GM10248 (cell line): Measurements from ENCODE around the gene FSD1.

Experiments
- CTCF ChIA-PET: fragments of 300-600 bp; sonication (Branson Sonifier 250); formaldehyde crosslinking; extraction: SDS; loops from one replicate; lab custom pipeline; 2021; ENCODE audit warnings: antibody characterized with exemption; lab: Yijun Ruan, JAX
- POLR2A ChIA-PET: fragments of 350-650 bp; sonication (Branson Sonifier 250); formaldehyde crosslinking; extraction: SDS; loops from one replicate; lab custom pipeline; 2020; ENCODE audit warnings: antibody characterized with exemption; lab: Yijun Ruan, JAX
- DNase-seq: peaks from one replicate; pipeline ENCODE4 v3.0.0; 2012; ENCODE audit errors: extremely low spot score
- CTCF ChIP-seq: IDR thresholded peaks from 2 replicates; pipeline ENCODE4 v1.5.1; 2012; ENCODE audit warnings: mild to moderate bottlenecking, low read depth; ENCODE audit errors: extremely low read depth, missing control alignments, control extremely low read depth

FSD1 gene

DNA sequence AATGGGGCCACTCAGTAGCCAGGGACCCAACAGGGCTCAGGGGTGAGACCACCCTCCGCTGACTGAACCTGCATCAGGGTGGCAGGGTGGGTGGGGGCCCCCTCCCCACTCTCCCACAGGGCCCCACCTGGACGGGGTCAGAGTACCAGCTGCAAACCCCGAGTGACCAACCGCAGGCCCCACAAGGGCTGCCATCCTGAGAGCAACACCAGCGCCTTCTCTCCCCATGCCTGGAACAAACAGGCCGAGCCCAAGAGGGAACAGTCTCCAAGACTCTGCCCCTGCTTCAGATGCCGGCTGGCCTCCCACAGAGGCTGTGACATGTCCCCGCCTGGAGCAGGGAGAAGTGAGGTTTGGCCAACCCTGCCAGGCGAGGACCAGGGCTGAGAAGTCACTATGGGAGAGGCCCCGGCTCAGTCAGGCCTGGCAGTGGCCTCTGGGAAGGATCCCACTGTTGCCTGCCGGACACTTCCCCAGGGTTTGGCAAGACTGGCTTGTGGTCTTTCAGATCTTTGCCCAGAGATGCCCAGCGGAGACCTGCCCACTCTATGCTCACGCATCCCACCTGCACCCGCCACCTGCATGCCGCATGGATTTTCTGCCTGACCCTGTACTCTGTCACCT lies 66.1 kb downstream of the FSD1 start:
- ChIA-PET CTCF (interaction anchor here (0.6 to 9.9 kb wide), 14 partner anchors 9 to 154 kb away, joined by 3 to 85 read pairs (median 6); partner anchors contain the start of genes CHAF1A, MPND and SH3GL1), POLR2A (no interaction called here)
- TF ChIP-seq CTCF, result no peak
- no peak for DNase-seq

DNA sequence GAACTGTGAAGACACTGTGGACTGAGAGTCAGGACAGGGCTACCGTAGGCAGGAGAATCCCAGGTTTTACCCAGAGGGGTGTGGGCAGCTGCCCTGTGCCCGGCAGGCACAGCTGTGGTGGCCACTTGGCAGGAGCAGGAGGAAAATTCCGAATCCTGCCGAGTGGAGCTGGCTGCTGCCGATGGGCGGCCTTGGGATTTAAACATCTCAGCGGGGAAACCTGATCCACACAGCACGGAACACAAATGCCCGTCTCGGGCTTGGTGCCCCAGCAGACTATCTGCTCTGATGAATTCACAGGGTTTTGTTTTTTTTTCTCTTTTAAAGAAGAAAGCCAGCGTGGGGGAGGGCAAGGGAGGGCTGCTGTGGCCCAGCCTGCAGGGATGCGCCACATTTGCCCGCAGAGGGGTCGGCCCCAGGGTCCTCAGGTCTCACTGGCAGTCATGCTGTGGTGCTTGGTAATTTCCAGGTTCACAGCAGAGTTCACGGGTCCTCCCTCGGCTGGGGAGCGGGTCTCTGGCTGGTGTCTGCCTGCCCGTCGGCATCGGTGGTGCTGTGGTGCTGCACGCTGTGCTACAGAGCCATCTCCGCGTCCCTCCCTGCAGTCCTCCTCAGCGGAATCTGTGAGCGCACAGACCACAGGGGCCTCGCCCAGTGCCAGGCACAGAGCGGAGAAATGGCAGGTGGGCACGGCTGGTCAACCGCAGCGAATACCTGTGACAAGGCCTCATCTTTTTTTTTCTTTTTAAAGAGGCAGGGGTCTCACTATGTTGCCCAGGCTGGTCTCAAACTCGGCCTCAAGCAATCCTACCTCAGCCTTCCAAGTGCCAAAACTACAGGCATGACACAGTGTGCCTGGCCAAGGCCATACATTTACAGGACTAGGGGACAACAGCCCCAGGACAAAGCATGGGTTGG lies 67.1 kb downstream of the FSD1 start:
- ChIA-PET CTCF (interaction anchor here (0.7 to 3.0 kb wide), 4 partner anchors 11 to 30 kb away, joined by 3 to 27 read pairs (median 4); partner anchors contain the start of genes CHAF1A and SH3GL1), POLR2A (interaction anchor here (0.5 kb wide), 1 partner anchor 108 kb away, joined by 4 read pairs; no protein-coding TSS in a partner anchor)

DNA sequence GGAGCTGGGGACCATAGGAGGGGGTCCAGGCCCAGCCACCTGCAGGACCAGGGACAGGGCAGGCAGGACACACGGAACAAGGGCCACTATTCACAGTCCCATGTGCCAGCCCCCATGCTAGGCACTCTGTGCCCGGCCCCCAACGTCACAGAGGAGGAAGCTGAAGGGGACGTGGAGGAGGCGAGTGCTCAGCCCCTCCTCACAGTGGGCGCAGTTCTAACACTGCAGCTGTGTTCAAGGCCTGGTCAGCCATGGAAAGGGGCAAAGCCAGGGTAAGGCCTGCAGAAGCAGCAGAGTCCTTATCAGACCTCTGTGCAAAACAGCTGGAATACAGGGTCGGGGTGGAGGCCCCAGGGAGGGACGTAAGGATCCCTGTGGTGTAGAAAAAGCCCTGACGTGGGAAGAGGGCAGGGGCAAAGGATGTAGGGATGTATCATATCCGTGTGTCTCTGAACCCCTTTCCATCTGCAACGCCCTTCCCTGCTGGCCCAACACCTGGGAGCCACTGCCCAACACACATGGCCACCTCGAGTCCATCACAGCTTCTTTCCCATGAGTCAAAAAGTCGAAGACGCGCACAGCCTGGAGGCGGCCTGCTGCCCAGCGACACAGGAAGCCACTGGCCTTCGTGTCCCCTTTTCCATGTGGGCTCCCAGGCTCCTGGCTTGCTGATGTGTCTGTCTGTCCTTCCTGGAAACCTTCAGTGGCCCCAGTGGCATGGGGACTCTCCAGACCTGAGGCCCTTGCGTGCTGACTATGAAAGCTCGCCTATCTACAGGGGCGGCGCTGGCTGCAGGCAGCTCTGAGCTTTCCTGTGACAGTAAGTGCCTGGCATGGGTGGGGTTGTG lies 68.0 kb downstream of the FSD1 start:
- POLR2A ChIA-PET, result no interaction called here
- no peak for DNase-seq
- CTCF ChIA-PET, result interaction anchor here (0.6 to 0.9 kb wide), 4 partner anchors 10 to 28 kb away, joined by 3 to 4 read pairs (median 3); partner anchors contain the start of gene SH3GL1
- no peak for TF ChIP-seq CTCF

More for the DNA sequence above, 67.1 kb downstream of the FSD1 start:
- TF ChIP-seq CTCF, result no peak
- no peak for DNase-seq

GRCh38 chr19:4373013-4373367 lies 68.6 kb downstream of the FSD1 start:
- CTCF ChIA-PET, result no interaction called here
- POLR2A ChIA-PET, result no interaction called here
- DNase-seq, result no peak
- TF ChIP-seq CTCF, result no peak
